Measurements from ENCODE around the gene IRAK1.

The IRAK1 gene

DNA sequence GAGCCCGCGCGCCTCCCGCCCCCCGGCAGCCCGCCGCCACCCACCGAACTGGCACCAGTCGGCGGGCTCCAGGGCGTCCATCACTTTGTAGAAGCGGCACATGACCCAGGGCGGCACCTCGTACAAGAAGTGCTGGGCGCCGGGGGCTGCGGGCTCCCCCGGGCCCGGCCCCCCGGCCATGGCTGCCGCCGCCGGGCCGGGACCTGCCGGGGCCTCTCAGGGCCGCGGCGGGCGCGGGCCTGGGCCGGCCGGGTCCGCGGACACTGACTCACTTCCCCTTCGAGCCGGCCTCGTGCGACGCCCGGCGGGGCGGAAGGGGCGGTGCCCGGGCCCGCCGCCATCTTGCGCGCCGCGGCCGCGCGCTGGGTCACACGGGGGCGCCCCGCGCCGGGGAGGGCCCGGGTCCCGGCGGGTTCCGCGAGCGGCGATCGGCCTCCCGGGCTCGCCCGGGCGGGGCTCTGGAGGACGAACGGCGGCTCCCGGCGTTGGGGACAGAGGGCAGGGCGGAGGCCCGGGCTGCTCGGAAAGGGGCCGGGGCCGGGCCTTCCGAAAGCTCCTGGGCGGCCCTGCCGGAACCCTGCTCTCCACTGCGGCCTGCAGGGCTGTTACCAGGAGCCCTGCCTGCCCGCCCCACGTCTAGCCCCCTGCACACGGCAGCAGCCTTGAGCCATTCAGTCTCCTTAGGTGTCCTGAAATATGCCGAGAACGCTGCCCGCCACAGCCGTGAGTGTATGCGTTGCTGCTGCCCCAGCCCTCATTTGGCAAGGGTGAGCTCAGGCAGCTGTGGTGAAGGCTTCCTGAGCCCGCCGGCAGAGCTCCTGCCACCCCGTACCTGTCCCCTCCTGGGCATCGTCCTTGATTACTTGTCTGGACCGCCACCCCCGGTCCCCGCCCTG is at the start of gene IRAK1:
TSS of gene IRAK1 (minus strand) at position 270 of the 896 bp plus-strand sequence. CDS start at position 180, 90 bp downstream.
- DNase-seq: peak; percentile 49

DNA sequence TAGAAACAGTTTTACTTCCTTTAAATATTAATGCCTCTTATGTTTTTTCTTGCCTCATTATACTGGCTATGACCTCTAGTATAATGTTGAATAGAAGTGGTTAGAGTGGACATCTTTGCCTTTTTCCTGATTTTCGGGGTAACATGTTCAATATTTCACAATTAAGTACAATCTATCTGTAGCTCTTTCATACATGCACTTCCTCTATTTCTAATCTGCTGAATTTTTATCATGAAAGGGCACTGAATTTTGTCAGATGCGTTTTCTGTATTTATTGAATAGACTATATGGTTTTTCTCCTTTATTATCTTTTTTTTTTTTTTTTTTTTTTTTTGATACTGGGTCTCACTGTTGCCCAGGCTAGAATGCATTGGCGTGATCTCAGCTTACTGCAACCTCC is 48.9 kb upstream of the IRAK1 start:
- no peak for DNase-seq

DNA sequence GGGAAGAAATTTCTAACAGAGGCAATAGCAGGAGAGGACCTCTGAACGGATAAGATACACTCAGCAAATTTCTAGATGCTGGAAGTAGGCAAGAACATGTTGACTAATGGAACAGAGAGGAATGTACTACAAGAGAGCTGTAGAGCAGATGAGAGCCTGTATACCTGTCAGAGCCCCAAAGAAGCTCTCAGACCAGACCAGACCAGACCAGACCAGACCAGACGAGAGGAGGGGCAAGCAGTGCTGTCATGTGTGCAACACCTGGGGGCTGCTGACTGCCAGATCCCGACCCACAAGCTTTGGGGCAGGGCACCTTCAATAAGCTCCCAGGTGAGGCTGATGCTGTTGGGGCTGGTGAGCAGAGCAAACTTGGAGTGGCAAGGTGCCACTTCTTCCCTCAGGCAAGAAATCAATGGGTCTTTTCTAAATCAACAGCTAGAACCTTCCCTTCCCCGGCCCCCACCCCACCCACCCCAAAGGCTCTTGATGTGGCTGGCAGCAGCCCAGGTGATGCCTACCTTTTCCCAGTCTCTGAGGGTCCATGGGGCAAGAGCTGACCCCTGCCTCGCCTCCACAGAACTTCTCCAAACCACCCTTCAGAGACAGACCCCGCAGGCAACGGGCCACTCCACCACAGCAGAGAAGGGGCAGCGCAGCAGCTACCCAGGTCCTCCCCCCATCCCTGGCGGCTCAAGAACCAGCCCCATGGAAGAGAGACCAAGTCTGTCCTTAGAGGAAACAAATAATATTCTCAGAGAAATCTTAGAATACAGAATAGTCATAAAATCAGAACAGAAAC is 45.1 kb upstream of the IRAK1 start:
- DNase-seq: no peak

DNA sequence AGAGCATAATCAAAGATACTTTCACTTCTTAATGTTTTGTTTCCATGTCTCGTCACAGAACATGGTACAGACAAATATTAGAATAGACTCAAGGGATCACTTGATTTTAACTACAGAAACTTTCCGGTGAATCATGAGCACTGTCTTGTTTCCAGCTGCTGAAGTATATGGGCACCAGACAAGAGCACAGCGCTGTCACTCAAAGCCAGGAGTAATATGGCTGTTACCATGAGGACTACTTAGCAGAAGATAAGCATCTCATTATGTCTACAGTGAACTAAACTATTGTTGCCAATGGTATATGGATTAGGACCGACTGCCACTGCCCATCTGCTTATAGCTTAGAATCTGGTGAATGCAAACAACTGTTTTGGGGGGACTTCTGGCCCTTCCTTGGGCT is 43.5 kb upstream of the IRAK1 start:
- DNase-seq: no peak

DNA sequence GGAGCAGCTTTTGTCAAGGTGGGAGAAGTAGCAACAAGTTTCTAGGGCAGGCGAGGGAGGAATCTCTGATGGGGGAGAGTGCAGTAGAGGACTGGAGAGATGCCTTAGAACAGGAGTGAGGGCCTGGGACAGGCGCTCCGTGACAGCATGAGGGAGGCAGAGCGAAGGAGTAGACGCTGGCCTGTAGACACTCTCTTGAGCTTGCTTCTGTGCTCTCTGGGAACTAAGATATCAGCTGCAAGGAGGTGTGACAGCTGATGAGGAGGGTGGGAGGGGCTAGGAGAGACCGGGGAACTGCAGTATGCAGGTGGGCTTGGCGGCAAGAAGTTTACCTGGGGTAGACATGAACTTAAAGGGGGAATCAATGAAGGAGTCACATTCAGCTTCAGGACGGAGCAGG is 42.1 kb upstream of the IRAK1 start:
- no peak for DNase-seq

DNA sequence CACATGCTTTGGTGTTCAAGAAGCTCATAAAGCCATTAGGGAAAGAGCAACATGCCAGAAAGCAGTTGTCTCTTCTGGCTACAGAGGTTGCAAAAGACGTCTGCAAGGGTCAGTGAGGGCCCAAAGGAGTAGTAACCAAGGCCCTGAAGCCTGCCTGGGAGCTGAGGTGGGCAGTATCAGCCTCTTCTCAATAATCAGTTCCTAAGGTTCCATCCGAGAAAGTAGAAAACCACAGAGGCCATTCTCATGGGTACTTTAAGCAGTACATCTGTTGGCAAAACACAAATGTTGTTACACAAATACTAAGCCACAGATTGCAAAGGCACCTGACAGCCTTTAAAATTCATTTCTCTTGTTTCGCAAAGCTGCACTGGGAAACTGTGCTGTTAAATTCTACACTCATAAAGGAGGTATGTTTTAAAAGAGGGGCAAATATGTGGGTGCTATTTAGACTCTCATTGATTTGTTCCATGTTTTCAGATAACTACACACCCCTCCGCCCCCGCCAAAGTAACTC is 40.1 kb upstream of the IRAK1 start:
- DNase-seq: no peak

DNA sequence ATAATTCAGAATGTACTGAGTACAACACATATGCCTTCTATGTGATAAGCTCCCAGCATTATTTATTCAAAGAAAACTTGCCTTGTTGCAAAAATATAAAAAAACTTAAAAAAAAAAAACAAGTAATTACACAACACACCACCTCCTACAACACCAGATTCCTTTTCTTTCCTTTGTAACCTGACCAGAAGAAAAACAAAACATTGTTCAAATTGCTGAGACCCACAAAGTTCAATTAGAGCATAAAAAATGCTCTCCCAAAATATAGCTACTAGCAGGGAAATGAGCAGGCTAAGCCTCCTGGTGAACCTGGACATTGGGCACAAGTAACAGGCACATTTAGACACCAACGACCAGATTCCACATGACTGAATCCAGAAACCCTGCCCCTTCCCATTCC is 39.5 kb upstream of the IRAK1 start:
- no peak for DNase-seq

DNA sequence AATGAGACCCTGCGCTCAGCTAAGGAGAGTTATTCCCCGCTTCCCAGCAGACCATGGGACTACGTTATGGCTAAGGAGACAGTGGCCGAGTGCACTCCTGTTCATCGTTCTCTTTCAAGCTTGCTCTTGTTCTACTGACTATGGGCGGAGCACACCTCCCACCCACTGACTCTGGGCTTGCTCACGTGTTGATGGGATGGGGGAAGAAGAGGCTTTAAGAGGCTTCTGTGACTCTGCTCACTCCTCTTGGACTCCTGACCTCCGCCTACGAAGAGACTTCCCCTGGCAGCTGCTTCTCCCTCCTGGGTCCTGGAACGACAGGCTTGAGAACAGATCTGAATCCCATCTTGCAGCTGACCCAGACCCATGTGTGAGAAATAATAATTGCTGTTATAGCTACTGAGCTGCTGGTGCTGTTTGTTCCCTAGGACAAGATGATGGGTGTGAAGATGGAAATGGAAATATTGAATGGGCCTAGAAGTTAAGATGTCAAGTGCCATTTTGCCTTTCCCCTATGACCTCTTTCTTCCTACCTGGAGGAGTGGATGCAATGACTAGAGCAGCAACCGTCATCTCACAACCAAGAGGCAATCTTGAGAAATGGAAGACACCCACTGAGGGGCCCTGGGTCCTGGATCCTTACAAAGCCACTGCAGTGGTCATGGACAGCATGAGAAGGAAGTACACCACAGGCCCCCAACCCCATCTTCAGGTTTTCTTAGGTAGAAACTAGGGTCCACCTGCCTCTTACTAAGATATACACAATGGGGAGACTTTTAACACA is 38.7 kb upstream of the IRAK1 start:
- DNase-seq: no peak

DNA sequence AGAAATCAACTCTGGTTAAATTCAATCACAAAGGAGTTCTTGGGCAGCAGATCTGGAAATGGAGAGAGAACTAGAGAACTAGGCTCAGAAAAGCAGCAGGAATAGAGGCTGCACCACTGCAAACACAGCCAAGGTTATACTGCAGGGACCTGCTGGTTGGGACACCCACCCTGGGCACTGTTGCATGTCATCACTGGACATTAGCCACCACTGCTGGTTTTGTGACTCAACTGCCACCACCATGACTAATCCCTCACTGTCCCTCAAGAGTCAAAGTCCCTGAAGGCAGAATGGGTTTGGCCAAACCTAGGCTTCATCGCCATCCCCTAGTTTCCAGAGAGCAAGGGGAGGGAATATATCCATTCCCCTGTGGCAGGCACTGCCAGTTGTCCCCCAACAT is 38.1 kb upstream of the IRAK1 start:
- no peak for DNase-seq

DNA sequence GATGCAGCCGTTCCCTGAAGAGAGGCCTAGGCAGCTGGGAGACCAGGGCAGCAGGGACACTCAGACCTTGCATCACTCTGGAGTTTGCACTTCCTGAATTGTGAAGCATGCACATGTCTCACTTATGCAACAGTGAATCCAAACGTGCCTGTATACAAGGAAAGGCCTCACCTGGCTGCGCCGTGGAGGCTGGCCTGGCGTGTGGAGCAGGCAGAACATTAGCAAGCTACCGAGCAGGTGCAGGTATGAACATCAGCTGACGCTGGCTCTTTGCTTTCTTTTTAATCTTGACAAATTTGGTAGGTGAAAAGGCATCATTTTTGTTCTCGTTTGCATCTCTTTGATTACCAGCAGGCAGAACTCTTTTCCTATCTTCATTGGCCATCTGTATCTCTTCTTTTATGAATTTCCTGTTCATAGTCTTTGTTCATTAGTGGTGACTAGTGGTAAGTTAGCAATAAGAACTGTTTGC is 37.1 kb upstream of the IRAK1 start:
- no peak for DNase-seq

DNA sequence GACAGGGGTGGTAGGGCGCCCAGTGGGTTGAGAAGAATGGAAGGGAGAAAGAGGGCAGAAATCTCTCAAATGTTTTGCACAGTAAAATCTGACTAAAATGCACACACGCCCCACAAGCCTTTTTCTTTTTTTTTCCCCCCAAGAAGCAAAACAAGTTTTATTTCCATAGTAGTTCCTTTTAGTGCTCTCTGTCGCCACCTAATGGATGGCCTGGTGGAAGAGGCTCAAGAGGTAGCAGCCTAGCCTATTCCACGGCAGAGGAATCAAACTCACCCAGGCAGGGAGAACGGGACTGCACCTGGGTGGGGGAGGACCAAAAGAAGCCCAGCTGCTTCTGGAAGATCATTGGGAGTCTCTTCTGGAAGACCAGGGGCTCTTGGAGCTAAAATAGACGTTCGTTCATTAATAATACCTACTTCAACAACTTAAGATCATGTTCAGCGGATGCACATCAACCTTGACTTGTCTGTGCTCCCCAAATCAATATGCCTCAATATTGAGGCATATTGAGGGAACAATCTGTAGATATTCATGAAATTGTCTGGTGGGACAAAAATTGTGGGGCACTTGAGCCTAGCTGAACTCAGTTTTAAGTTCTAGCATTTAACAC is 31.6 kb upstream of the IRAK1 start:
- DNase-seq: peak; percentile 48

DNA sequence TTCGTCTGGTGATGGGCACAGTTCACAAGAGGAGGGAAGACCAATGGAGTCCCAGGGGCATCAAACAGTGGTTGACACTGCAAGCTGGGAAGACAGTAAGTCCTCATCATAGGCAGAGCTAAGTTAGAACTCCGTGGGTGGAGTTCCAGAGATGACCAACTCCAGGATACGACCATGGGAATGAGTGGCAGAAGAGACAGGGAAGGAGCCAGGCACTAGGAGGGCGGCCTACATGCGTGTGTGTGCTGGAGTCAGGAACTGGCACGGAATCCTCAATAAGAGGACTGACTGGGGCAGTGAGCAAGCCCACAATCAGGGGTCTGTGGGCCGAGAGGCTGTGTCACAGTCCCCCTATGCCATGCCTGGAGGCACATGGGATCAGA is 30.4 kb upstream of the IRAK1 start:
- DNase-seq: no peak

DNA sequence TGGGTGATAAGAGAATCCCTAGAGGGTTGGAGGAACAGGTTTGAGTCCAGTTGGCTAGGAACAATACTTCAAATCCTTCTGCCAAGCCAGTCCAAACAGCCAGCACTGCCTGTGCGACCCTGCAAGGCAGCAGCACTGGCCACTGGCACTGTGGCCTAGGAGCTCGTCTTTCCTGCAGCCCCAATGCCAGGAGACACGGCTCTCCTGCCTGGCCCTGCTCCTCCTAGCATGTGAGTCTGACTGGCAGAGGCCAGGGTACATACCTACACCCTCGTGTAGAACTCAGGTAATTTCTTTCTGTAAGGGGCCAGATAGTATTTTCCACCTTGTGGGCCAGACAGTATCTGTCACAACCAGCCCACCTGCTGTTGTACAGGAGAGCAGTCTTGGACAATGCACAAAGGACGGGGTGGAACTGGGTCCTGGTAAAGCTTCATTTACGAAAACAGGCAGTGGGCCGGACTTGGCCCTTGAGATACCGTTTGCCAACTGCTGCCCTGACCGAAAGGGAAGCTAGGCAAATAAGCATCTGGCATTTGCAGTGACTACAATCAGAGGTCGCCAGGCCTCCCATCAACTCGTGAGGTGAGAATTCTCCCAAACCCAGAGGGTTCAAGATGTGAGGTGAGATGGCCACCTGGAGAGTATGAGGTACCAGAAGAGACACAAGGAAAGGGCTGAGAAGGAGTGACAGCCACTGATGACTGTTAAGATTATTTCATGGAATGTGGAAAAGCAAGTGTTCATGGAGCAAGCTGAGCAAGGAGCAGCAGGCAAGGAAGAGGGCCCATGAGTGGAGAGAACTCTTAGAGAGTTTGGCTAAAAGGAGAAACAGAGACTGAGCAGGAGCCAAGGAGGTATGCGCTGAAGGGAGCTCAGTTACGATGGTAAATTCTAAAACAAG is 29.8 kb upstream of the IRAK1 start:
- no peak for DNase-seq

DNA sequence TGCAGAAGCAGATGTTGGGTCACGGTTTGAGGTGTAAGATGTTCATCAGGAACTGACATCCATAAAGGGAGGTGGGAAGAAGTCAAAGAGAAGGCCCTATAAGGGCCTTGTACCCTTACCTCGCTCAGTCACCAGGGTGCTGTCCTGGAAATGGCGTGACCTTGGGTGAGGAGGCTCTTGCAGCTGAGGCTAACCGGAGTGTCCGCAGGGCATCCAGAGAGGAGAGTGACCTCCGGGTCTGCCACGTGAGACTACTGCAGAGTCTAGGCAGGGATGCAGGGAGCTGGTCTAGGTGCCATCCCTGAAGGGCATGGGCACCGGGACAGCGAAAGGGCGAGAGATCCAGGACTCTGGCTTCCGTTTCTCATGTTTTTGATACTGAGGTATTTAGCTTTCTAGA is 28.7 kb upstream of the IRAK1 start:
- no peak for DNase-seq

DNA sequence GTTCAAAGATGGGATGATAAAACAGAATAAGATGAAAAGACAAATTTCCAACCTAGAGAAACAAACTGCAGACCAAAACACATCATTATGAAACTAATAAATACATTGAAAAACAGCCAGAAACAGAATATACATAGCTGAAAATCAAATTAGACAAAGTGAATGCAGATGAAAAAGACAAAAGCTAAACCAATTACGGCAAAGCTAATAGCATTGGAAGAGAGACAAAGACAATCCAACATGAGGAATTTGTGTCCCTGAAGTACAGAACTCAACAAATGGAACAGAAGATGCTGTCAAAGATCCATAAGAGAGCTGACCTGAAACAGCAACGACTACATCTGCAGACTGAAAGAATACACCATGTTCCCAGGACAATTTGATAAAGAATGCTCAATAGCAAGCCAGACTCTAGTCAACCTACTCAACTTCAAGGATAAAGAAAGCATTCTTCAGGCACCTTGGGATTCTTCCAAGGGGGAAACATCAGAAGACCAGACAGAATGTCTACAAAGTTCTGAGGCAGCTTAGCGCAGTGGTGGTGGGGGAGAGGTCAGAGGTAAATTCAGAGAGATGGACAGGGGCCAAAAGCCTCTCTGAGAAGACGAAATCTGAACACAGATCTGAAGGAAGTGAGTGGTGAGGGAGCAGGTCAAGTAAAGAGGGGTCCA is 27.4 kb upstream of the IRAK1 start:
- peak; percentile 65 for DNase-seq

DNA sequence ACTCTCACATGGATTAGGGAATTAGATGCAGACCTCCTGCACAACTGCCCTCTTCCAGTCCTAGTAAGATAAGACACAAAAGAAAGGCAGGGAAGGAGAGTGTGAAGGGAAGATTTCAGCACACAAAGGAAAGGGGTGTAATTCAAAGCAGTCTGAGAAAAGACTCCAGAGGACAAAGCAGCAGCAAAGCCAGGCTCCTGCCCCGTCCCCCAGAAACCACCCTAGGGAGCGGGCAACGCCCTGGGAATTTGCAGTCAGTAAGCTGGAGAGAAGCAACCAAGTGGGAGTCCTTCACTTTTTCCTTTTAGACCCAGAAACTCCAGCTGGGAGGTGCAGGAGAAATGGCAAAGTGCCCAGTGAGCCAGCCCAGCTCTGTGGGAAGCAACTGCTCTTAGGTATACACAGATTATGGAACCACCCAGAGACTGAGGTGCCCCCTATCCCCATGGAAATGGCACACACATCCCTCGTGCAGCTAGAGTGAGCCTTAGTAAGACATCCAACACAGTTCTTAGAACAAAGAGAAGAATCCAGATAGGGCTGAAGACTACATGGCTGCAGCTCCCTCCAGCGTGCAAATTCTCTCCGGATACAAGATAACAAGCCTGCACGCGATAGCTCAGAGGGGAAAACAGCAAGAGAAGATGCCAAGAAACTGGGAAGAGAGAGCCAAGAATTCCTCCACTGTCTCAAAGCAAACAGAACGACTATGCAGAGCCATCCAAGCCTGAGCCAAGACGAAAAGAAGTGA is 26.5 kb upstream of the IRAK1 start:
- DNase-seq: peak; percentile 82

DNA sequence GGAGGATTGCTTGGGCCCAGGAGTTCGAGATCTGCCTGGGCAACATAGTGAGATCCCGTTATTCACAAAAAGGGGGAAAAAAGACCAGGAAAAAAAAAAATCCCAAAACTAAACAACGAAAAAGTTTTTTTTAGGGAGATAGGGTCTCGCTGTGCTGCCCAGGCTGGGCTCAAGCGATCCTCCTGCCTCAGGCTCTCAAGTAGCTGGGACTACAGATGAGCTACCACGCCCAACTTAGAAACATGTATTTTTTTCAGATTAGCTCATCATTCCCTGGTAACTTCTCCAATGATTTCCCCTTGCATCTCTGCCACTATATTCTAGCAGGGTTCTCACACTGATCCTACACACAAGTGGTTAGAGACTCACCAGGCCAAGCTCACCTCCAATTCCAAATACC is 24.4 kb upstream of the IRAK1 start:
- DNase-seq: no peak

DNA sequence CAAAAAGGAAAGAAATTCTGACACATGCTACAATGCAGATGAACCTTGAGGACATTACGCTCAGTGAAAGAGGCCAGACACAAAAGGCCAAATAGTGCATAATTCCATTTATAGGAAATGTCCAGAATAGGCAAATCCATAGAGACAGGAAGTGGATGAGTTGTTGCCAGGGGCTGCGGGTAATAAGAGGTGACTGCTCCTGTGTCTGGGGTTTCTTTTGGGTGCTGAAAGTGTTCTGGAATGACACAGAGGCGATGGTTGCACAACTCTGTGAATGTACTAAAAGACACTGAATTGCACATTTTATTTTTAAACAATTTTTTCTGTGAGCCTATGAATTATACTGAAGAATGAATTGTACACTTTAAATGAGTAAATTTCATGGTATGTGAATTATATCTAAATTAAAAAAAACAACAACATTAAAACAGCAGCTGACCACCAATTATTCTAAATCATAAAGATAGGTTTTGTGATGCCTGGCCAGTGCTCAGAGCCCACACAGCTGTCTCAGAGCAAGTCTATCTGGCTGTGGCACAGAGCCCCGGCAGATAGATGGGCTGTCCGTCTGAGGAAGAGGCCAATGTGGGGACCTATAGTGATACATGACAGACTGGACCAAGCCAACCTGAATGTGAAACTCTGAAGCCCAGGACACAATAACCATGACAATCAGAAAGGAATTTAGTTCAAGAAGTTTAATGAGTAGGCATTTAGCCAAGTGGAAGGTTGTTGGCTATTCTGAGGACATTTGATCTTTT is 23.5 kb upstream of the IRAK1 start:
- peak; percentile 63 for DNase-seq

DNA sequence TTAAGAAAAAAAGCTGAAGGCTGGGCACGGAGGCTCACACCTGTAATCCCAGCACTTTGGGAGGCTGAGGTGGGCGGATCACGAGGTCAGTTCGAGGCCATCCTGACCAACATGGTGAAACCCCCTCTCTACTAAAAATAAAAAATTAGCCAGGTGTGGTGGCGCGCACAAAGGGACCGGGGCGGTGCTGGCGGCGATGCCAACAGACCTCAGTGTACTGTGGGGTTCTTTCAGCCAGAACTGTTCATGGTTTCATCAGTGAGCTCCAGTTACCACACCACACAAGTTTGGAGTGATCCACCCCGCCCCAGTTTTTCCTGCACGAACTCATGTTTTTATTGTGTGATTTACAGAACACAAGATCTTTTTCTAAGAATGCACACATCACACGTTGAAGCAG is 21.2 kb upstream of the IRAK1 start:
- DNase-seq: no peak
